GM18502 (cell line): Measurements from ENCODE around the gene UGT2B28.
"Not testable (repeated sequence)": the region's sequence is repeated elsewhere in the genome, so short reads cannot be mapped to it uniquely, and the experiment has no call there.

ENCODE experiments used
- ATAC-seq: cut with Tn5 transposase; IDR thresholded peaks from one replicate; pipeline ENCODE4 v1.9.1; 2021; ENCODE audit warnings: mild to moderate bottlenecking; ENCODE audit not compliant: unreplicated experiment, poor library complexity

UGT2B28 gene

GRCh38 chr4:69280081-69280480 lies at the start of gene UGT2B28:
UGT2B28 (plus strand) TSS chr4:69280475; CDS start chr4:69280501, 26 bp downstream.
- not testable (repeated sequence) for ATAC-seq

GRCh38 chr4:69239092-69239491 lies 41.2 kb upstream of the UGT2B28 start:
- ATAC-seq: no peak

GRCh38 chr4:69239557-69240168 lies 40.6 kb upstream of the UGT2B28 start:
- no peak for ATAC-seq

DNA sequence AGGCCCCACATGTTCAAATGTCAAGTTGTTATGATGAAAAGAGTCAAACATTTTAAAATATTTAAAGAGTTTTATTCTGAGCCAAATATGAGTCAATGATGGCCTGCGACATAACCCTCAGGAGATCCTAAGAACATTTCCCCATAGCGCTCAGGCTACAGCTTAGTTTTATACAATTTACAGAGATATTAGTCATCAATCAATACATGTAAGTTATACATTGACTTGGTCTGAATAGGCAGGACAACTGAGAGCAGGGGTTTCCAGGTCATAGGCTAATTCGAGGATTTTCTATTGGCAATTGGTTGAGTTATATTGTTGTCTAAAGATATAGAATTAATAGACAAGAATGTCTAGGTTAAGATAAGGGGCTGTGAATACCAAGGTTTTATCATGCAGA lies 39.5 kb upstream of the UGT2B28 start:
- ATAC-seq: not testable (repeated sequence)

DNA sequence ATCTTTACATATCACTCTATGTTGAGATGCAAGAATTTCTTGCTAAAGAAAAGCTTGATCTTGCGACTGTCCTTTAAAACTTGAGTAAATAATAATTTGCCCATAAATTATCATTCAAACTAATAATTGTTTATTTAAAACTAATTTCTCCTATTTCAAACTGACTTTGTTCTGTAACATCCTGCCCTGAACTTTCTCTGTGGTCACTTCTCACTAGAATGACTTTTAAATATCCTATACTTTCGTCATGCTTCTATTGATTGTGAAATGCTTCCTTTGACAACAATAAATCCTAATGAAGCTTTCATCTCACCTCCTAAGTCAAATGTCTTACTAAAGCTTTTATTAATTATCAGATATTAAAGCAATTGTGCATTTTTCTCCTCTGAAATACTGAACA lies 38.5 kb upstream of the UGT2B28 start:
- not testable (repeated sequence) for ATAC-seq

DNA sequence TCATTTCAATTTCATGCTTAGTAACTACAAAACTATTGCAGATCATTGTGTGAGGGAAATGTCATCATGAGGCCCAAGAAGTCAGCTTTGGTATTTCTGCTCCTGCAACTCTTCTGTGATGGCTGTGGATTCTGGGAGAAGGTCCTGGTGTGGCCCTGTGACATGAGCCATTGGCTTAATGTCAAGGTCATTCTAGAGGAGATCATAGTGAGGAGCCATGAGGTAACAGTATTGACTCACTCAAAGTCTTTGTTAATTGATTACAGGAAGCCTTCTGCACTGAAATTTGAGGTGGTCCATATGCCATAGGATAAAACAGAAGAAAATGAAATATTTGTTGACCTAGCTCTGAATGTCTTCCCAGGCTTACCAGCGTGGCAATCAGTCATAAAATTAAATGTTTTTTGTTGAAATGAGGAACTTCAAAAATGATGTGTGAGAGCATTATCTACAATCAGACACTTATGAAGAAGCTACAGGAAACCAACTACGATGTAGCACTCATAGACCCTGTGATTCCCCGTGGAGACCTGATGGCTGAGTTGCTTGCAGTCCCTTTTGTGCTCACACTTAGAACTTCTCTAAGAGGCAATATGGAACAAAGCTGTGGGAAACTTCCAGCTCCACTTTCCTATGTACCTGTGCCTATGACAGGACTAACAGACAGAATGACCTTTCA lies 37.6 kb upstream of the UGT2B28 start:
- not testable (repeated sequence) for ATAC-seq

- ATAC-seq: not testable (repeated sequence)
Measured at GRCh38 chr4:69250884-69251283, 29.4 kb upstream of the UGT2B28 start.

- ATAC-seq: not testable (repeated sequence)
Measured at GRCh38 chr4:69253147-69253772, 27.0 kb upstream of the UGT2B28 start.

DNA sequence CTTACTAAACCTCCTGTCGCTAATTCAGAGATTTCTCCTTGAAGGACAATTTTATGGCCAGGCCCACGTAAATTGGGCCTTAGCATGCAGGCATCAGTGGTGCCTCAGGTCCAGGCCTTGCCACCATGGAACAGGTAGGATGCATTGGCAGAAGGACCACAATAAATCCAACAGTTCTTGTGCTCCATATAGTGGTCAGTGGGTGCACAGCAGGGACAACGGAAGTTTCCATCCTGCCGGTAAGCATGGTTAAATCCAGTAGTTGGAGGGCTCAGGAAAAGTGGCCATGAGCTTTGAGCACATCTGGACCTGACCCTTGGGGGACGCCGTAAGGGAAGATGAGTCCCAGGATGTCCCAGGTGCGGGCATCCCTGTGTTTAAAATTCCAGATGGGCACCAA lies 11.7 kb upstream of the UGT2B28 start:
- not testable (repeated sequence) for ATAC-seq

- not testable (repeated sequence) for ATAC-seq
Measured at GRCh38 chr4:69296356-69296755, 16.1 kb downstream of the UGT2B28 start.

DNA sequence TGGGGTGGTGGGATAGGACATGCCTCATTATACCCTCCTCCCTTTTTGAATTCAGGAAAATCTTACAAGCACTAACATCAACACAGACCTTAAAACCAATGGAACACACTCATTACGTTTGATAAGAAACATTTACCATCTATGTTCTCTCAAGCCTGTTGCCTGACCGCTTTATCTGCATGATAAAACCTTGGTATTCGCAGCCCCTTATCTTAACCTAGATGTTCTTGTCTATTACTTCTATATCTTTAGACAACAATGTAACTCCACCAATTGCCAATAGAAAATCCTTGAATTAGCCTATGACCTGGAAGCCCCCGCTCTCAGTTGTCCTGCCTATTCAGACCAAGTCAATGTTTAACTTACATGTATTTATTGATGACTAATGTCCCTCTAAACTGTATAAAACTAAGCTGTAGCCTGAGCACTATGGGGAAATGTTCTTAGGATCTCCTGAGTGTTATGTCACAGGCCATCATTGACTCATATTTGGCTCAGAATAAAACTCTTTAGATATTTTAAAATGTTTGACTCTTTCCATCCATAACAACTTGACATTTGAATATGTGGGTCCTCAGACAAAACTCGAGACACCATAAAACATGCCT lies 28.3 kb downstream of the UGT2B28 start:
- not testable (repeated sequence) for ATAC-seq

- ATAC-seq: not testable (repeated sequence)
Measured at GRCh38 chr4:69309549-69310076, 29.3 kb downstream of the UGT2B28 start.

DNA sequence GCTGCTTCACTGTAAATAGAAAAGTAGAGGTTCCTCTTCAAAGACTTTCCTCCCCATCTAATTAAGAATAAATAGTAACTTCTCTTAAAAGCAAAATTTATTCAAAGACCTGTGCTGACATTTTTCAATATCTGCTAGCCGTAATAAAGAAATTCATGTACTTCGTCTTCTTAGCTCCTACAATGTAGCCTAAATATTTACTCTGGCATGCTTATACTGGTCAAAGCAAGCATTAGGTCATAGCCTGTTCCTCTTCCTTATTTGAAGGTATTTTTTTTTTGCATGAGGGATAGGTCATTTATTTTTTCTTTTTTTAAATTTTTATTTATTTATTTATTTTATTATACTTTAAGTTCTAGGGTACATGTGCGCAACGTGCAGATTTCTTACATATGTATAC lies 30.0 kb downstream of the UGT2B28 start:
- not testable (repeated sequence) for ATAC-seq

- ATAC-seq: not testable (repeated sequence)
Measured at GRCh38 chr4:69317669-69318298, 37.5 kb downstream of the UGT2B28 start.

DNA sequence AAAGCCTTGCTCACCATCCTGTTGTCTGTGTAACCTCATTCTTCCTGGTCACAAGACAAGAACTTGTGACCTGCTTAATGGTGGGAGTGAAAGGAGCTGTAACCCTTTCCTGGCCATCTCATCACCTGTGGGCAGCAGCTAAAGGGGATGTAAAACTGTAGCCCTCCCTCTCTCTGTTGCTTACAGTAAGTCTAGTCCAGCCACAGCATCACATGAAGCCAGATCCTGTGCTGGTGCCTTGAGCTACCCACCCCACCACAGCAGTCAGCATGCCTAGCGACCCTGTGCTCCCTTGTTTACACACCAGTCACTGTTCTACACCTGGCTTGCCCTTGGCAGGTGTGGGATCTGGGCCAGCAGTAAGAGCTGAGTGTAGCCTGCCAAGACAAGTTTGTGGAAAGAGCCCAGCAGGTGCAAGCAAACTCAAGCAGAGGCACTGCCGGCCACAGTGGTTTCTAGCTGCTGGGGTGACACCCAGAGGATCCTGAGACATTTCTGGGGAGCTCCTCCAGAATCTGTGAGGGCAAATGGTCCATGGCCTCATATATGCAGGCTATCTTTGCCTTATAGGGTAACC lies 41.0 kb downstream of the UGT2B28 start:
- ATAC-seq: no peak

DNA sequence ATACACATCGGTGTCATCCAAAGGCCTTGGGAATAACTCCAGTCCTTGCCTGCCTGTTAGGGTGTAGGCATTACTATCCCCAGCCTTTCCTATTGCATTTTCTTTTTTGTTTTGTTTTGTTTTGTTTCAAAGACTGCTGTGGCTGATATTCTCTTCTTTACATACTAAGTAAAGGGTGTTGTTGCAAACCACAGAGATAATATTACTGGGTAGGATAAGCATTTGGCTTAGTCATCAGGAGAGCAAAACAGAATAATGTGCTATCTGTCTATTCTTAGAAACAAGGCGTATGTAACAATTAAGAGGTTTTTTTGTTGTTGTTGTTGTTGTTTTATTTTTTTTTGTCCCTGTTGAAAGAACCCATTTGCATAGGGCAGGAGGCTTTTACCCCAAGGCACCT lies 41.8 kb downstream of the UGT2B28 start:
- no peak for ATAC-seq

DNA sequence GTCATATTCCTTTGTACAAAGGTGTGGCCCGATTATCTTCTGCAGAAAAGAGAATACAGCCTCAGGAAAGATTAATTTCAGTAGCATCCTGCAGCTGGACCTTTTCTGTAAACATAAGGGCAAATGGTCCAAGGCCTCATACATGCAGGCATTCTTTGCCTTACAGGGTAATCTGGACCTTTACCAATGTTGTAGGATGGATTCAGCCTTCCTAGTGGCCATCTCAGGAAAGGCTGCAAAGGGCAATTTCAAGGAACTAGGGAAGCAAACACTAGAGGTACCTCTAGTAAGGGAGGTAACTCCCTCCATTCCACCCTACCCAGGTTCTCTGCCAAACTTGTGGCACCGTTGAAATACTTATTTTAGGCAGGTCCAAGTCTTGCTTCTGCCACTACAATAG lies 43.0 kb downstream of the UGT2B28 start:
- no peak for ATAC-seq

DNA sequence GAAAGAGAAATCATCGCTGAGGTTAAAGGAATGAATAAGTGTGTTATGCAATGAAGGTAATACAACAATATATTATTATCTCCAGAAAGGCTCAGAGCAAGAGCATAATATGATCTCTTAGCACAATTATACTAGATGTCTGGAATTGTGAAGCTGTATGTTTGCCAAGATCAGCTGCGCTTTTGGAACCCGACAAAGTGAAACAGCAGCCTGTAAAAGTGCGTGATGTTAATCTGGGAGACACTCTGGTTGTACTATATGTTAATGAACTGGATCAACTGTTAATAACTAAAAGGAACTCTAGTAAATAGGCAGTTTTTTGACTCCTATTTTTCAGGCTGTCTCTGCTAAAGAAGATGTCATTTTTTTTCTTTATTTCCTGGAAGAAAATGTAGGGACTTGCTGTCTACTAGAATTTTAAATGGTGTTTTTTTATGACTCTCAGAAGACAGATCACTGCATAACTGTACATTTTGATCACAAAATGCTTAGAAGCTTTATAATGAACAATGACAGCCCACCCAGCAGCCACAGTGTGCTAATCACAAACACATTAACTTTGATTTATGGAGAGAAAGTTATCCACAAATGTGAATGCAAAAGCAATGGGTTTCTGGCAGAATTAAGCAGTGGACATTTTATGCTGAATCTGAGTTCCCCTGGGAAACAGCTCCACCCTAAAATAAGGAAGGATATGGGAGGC lies 50.2 kb downstream of the UGT2B28 start:
- ATAC-seq: no peak

DNA sequence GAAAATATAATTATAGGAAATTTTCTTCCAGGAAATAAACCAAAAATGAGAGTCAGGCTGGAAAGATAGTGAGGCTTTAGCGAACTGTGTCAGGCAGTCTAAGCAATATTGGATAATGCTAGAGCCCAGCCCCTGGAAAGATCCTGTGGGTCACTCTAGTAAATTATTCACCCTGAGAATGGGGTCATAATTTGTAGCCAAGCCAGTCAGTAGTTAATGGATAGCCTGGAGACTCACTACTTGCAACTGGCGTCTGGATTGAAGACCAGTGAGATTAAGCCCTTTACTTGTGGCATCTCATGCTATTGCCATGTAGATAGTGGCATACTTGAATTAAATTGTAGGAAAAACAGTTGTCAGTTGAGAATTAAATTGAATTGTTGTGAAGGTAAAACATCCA lies 51.0 kb downstream of the UGT2B28 start:
- ATAC-seq: not testable (repeated sequence)
